ENCODE results near the gene MSH4.

GRCh38 chr1:75765697-75766355 is 30.9 kb upstream of the MSH4 start:
- TF ChIP-seq, protein P1, sequence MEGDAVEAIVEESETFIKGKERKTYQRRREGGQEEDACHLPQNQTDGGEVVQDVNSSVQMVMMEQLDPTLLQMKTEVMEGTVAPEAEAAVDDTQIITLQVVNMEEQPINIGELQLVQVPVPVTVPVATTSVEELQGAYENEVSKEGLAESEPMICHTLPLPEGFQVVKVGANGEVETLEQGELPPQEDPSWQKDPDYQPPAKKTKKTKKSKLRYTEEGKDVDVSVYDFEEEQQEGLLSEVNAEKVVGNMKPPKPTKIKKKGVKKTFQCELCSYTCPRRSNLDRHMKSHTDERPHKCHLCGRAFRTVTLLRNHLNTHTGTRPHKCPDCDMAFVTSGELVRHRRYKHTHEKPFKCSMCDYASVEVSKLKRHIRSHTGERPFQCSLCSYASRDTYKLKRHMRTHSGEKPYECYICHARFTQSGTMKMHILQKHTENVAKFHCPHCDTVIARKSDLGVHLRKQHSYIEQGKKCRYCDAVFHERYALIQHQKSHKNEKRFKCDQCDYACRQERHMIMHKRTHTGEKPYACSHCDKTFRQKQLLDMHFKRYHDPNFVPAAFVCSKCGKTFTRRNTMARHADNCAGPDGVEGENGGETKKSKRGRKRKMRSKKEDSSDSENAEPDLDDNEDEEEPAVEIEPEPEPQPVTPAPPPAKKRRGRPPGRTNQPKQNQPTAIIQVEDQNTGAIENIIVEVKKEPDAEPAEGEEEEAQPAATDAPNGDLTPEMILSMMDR (IDR thresholded peaks at IDR 0.05): no peak
- TF ChIP-seq POLR2A (IDR thresholded peaks at IDR 0.05): no peak

Measured in gastroesophageal sphincter (tissue), 3 donors.